Endometrial microvascular endothelial cells (primary cell): ENCODE measurements around the gene ZKSCAN2. TPM values are rescaled to one million over a fixed set of nuclear protein-coding genes. Genes with fewer than 3 reads are reported as not detected.

ENCODE experiments used
- total RNA-seq: library from RNA; depleted of rRNA; stranded (reverse); fragments of >200 nt; gene quantifications from one replicate; pipeline ENCODE4 v1.2.3, GENCODE V29; 2015; ENCODE audit errors: inconsistent ontology term

Gene ZKSCAN2
- total RNA-seq, 1 donor from 2014 or later: 1.7 TPM

Other genes with a start within 250 kb of the ZKSCAN2 start
- 79.7 TPM for gene ARHGAP17, start 242.5 kb downstream of the ZKSCAN2 start, total RNA-seq
- gene LCMT1, start 146.1 kb downstream of the ZKSCAN2 start, total RNA-seq: 40.3 TPM
- not detected for gene AQP8, start 40.9 kb downstream of the ZKSCAN2 start, total RNA-seq